NCI-H1048 (cell line): ENCODE results near the gene ZMYND15.
A peak's percentile ranks its signal among the peaks of the same experiment; 100 is the strongest.
"Not testable (repeated sequence)": the region's sequence is repeated elsewhere in the genome, so short reads cannot be mapped to it uniquely, and the experiment has no call there.

Experiments used
- DNase-seq: peaks from one replicate; lab custom pipeline; 2025; lab: John Stamatoyannopoulos, UW

ZMYND15 gene, protein sequence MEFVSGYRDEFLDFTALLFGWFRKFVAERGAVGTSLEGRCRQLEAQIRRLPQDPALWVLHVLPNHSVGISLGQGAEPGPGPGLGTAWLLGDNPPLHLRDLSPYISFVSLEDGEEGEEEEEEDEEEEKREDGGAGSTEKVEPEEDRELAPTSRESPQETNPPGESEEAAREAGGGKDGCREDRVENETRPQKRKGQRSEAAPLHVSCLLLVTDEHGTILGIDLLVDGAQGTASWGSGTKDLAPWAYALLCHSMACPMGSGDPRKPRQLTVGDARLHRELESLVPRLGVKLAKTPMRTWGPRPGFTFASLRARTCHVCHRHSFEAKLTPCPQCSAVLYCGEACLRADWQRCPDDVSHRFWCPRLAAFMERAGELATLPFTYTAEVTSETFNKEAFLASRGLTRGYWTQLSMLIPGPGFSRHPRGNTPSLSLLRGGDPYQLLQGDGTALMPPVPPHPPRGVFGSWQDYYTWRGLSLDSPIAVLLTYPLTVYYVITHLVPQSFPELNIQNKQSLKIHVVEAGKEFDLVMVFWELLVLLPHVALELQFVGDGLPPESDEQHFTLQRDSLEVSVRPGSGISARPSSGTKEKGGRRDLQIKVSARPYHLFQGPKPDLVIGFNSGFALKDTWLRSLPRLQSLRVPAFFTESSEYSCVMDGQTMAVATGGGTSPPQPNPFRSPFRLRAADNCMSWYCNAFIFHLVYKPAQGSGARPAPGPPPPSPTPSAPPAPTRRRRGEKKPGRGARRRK

DNA sequence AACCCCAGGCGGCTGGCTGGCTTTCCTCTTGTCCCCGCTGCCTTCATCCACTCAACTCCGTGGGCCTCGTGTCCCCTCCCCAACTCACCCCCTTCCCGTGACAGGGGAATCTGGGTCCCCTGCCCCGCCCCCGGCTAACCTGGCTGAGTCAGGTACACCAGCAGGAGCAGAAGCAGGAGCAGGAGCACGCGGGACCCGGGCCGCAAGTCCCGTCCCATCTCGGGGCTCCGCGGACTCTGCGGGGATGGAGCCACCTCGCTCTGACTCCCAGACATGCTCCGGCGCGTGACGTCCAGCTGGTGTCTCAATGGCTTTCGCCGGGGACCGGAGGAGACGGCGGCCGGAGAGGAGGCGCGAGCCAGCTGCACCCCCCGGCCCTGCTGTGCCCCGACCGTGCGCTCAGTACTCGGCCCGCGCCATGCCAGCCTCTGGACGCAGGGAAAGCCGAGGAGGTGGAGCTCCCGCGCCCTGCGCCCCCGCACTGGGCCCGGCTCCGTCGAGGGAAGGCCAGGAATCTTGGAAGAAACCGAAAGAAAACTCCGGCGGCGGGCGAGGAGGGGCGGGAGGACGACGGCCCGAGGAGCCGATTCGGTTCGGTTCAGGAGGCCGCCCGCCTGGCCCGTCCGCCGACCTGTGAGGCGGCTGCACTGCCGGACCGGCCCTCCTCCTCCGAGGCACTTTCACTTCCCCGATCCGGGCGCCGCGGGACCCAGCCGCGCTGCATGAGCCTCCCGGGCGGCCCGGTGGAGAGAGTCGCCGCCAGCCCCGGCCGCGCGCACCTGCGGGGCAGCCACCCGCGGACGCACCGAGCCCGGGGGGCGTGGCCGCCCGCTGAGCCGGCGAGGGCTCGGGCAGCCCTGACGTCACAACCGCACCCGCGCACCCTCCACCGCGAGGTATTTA lies at the start of gene ZMYND15, which contains the start of gene CXCL16:
ZMYND15 (plus strand) TSS at position 712 of the 903 bp plus-strand sequence. CDS start 716 bp downstream, outside the sequence.
CXCL16 (minus strand) TSS at position 807 of the 903 bp plus-strand sequence; CDS start at position 218, 589 bp downstream.
- no peak for DNase-seq

DNA sequence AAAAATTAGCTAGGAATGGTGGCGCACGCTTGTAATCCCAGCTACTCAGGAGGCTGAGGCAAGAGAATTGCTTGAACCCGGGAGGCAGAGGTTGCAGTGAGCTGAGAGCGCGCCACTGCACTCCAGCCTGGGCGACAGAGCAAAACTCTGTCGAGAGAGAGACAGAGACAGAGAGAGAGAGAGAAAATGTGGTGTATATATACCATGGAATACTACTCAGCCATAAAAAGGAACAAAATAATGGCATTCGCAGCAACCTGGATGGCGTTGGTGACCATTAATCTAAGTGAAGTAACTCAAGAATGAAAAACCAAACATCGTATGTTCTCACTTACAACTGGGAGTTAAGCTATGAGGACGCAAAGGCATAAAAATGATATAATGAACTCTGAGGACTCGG lies 49.8 kb upstream of the ZMYND15 start:
- not testable (repeated sequence) for DNase-seq

DNA sequence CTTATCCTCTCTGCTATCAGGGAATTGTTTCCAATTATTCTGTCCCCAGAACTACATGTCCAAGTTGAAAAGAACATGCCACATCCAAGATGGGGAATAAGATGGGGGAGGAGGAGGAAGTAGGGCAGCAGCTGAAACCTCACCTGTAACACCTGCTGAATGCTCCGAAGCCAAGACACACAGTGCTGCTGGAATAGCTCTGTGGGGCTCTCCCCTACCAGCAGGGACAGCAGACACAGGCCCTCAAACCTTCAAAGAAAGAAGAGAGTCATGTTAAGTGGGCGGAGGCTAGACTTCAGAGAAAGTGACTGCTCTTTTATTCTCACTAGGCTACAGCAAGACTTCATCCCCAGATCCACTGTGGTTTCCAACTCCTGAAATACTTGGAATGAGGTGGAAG lies 48.9 kb upstream of the ZMYND15 start:
- DNase-seq, result no peak

DNA sequence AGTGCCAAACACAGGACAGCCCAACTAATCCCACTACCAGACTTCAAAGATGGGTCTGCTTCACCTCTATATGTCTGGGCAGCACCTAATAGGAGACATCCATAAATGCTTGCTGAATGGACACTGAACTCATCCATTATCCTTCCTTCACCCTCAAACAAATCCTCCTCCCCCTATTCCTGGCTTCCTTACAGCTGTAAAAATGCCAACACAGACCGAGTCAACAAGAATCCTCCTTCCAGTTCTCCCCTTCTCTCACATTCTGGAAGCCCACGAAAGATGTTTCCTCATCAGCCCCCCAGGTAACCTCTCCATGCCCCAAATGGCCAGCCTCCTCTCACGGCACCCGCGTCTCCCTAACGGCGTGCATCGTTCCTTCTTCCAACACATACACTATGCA lies 47.9 kb upstream of the ZMYND15 start:
- DNase-seq, result no peak

DNA sequence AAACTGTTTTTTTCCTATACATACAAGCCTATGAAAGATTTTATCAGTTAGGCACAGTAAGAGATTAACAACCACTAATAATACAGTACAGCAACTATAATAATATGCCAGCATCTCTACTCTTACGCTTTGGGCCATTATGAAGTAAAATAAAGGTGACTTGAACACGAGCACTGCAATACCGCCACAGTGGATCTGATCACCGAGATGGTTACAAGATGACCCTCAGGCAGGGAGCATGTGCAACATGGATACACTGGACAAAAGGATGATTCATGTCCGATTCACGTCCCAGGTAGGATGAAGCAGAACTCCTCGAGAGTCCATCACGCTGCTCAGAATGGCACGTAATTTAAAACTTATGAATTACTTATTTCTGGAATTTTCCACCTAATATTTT lies 46.2 kb upstream of the ZMYND15 start:
- DNase-seq, result no peak

DNA sequence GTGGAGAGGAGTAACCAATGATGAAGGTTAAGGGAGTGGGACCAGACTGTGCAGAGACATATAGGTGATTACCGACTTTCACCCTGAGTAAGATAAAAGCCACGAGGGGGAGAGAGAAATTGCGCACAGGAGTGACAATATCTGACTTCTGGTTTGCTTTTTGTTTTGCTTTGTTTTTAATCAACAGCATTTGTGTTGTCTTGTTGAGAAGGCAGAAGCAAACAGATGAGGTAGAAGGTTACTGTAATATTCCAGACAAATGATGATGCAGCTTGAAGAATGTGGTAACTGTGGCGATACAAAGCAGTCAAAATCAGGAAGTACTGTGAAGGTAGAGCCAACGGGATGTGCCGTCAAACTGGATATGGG lies 43.2 kb upstream of the ZMYND15 start:
- no peak for DNase-seq

DNA sequence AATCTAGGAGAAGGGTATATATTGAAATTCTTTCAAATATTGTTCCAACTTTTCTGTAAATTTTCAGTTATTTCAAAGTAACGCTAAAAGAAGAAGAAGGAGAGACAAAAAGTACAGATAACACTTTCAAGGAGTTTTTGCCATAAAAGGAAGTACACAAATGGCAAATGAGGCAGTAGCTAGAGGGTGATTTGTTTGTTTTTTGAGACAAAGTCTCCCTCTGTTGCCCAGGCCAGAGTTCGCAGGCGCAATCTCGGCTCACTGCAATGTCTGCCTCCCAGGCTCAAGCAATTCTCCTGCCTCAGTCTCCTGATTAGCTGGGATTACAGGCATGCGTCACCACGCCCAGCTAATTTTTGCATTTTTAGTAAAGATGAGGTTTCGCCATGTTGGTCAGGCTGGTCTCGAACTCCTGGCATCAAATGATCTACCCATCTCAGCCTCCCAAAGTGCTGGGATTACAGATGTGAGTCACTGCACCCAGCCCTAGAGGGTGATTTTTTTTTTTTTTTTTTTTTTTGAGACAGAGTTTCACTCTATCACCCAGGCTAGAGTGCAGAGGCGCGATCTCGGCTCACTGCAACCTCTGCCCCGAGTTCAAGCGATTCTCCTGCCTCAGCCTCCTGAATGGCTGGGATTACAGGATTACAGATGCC lies 40.1 kb upstream of the ZMYND15 start:
- not testable (repeated sequence) for DNase-seq

DNA sequence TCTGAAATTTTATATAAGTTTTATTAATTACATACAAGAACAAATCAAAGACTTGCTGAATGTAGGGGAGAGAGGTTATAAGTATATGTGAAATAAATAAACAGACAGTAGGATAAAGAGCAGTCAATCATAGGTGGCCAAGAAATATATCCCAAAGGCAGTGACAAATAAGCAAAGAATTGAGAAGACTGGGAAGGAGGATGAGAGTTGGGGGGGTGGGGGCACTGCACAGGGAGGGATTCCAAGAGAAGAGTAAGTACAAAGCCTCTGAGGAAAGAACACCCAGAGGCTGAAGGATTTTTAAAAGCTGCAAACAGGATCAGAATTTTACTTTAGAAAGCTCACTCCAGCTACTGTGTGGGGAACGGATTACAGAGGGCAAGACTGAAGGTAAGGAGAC lies 38.5 kb upstream of the ZMYND15 start:
- no peak for DNase-seq

DNA sequence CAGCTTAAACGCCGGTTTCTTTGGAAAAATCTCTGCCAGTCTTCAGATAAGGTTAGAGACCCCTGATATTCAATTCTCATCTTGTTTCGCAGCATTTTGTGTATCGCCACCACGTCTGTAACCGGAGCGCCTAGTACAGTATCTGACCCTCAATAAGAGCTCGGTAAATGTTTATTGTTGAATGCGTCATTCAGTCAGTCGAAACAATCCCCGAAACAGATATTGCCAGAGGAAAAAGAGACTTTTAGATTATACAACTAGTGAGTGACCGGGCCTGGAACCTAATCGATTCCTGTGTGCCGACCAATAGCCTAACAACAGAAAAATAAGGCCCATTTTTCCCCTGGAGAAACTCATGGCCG lies 36.3 kb upstream of the ZMYND15 start:
- DNase-seq, result no peak

DNA sequence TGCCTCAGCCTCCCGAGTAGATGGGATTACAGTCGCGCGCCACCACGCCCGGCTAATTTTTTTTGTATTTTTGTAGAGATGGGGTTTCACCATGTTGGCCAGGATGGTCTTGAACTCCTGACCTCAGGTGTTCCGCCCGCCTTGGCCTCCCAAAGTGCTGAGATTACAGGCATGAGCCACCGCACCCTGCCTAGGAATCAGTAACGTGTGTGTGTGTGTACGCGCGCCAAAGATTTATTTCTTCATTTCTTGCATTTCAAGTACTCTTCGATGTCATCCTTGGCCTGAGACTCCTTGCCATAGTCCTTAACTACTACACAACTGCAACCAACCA lies 35.1 kb upstream of the ZMYND15 start:
- not testable (repeated sequence) for DNase-seq

DNA sequence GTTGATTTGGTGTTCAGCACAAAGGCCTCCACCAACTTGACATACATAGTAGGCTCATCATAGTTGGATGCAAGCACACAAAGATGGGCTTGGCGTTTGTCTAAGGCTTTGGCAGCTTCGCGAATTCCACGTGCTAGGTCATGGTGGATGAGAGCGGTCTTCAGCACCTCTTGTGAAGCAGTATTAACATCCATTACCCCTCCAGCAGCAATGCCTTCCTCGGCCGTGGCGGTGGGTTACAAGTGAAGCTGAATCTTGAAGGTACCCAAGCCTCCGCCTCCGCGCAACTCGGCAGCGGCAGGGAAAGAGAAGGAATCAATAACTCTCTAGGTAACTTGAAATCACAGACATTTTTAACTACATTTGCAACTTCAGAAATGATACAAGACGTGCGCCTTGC lies 34.6 kb upstream of the ZMYND15 start:
- no peak for DNase-seq

DNA sequence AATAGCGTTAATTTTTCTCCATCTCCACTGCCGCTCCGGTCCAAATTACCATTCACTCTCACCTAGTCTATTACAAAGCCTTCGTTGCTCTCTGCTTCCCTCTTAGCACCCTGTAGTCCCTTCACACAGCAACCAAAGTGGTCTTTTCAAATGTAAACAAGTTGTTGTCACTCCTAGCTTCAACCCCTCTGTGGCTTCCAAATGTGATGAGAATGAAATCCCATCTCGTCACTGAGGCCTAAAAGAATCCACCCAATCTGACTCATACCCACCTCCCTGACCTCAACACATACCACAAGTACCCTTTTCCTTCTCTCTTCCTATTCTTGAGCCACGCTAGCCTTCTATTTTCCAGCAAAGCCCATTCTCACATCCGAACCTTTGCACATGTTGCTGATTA lies 33.5 kb upstream of the ZMYND15 start:
- DNase-seq, result no peak

DNA sequence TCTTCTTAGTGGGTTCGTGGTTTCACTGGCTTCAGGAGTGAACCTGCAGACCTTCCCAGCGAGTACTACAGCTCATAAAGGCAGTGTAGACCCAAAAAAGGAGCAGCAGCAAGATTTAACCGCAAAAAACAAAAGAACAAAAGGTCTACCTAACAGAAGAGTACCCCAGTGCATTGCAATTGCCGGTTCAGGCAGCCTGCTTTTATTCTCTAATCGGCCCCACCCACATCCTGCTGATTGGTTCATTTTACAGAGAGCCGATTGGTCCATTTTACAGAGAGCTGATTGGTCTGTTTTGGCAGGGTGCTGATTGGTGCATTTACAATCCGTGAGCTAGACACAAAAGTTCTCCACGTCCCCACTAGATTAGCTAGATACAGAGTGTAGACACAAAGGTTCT lies 31.2 kb upstream of the ZMYND15 start:
- DNase-seq, result no peak

DNA sequence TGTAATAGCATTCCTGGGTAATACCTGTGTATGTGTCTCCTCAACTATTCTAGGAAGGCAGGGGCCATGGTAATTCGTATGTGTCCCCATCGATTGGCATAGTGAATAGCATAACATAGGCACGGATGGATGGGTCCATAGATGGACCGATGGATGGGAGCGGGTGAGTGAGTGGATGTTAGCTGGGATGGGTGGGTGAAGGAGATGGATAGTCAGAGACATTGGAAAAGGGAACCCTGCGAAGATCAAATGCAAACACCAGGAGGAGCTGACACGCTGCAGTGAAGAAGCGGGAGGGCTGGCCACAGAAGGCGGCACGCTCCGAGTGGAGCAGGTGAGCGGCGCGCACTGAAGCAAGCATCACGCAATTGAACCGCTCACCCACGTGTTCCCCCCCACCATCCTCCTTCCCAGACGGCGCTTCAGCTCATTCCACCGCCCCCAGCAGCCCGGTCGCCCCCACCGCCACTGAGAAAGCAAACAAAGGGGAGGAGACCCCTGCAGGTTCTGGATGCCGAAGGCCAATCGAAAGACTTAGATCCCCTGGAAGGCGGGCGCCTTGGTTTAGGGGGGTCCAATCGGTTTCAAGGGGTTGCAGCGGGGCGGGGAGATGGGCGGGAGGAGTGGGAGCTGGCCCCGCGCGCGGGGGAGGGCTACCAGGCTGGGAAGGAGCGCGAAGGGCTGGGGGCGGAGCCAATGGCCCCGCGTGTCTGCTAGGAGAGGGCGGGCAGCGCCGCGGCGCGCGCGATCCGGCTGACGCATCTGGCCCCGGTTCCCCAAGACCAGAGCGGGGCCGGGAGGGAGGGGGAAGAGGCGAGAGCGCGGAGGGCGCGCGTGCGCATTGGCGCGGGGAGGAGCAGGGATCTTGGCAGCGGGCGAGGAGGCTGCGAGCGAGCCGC lies 29.6 kb upstream of the ZMYND15 start, which contains the start of gene ARRB2:
ARRB2 (plus strand) TSS at position 839 of the 899 bp plus-strand sequence. CDS start 90 bp downstream, outside the sequence.
- peak; percentile 96 for DNase-seq

DNA sequence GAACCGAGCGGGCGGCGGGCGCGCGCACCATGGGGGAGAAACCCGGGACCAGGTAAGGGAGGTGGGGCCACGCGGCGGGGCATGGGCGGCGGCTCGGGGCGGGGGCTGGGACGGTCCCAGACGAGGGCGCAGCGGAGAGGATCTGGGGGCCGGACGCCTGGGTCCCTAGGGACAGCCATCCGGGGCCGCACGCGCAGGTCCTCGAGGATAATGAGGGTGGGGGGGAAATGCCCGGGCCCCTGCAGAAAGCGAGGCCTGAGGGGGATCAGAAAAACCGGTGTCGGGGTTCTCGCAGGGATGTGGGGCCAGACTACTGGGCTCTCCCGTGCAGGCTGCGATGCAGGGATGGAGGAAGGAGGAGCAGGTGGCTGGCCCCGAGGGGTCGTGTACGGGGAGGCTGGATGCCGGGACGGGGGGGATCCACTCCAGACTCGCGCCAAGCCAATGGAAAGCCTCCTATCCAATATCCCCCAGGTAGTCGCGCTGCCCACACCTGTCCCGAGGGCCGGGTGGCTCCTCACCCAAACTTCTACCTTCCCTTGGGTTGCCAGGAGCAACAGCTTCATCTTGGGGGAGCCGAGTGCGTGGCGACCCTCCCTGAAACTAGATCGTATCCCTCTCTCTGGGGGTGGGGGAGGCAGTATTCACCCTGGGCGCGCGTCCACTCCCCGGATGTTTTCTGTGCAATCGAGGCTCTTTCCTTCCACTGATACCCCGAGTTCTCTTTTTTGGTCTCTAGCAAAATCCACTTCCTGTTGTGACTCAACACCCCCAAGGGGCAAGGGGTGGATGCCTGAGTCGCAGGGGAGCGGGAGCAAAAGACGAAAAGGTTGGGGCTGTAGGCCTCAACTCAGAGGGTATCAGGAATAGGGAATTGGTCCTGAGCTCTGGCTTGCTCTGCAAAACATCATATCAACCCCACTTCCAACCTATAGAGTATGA lies 28.7 kb upstream of the ZMYND15 start:
- DNase-seq, result no peak

DNA sequence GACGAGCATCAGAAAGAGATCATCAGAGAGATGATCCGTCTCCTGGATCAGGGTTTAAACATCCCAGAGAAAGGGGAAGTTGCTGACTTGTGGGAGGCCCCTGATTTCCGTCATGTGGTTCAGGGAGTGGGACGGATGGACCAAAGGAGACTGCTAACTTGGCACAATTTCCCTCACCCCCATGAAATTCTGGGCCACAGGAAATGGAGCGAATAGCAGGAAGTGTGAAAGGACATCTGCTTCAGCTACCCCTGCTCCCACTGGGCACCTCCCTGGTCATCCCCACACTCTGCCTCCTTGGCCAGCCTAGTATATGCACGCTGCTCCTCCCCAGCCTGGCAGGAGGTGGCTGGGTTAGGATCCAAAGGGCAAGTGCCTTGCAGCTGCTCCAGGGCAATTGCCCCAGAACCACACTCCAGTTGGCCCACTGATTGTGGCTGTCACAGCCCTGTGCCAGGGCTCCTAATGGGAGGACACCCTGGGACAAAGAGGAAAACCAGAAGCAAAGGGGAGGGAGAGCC lies 27.9 kb upstream of the ZMYND15 start:
- no peak for DNase-seq

DNA sequence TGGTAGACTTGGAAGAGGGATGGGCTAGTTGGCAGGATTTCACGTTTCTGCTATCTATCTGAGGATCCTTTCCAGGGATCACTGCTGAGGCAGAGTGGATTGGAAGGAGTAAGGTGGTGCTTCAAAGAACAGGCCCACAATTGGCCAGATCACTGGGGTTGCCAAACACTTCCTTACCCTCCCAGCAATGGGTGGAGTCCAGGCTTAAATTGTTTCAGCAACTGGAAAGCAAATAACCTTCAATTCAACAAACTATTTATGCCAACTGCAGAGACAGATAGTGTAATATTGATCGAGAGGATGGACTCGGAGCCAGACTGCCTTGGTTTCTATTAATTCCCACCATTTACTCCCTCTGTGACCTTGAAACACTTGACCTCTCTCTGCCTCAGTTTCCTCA lies 27.1 kb upstream of the ZMYND15 start:
- DNase-seq, result no peak

DNA sequence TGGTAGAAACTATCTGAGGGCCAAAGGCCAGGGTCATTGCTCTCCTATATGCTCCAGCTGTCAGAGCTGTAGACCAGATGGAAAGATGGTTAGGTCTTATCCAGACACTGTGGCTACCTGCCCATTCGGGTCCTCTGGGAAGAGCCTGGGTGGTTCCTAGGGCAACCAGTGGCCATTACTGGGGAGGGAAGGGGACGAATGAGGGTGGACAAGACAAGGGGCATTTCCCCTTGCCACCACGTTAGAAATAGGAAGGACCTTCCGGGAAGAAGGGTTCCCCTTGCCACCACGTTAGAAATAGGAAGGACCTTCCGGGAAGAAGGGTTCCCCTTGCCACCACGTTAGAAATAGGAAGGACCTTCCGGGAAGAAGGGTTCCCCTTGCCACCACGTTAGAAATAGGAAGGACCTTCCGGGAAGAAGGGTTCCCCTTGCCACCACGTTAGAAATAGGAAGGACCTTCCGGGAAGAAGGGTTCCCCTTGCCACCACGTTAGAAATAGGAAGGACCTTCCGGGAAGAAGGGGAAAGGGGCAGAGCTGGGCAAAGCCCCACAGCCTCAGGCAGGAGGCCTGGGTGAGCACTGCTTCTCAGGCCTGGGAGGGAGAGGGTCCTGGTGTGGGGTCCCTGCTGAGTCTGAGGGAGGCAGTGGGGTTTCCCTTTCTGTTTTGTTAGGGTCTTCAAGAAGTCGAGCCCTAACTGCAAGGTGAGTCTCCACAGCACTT lies 25.1 kb upstream of the ZMYND15 start:
- DNase-seq, result not testable (repeated sequence)
